GM12864 (cell line): ENCODE results near the gene RNF227.

ENCODE experiments used
- DNase-seq: peaks from one replicate; pipeline ENCODE4 v3.0.0-alpha.2; 2011; ENCODE audit warnings: low read depth
- H3K4me3 ChIP-seq: 2 replicates; pipeline ENCODE4 v1.5.1; 2011; ENCODE audit warnings: mild to moderate bottlenecking, low read depth, low read length, control low read depth
- CTCF ChIP-seq: IDR thresholded peaks from 2 replicates; pipeline ENCODE4 v1.5.1; 2011; ENCODE audit warnings: low read depth, mild to moderate bottlenecking, moderate library complexity, low read length, control low read depth, inconsistent platforms; ENCODE audit errors: missing control alignments

Gene RNF227

DNA sequence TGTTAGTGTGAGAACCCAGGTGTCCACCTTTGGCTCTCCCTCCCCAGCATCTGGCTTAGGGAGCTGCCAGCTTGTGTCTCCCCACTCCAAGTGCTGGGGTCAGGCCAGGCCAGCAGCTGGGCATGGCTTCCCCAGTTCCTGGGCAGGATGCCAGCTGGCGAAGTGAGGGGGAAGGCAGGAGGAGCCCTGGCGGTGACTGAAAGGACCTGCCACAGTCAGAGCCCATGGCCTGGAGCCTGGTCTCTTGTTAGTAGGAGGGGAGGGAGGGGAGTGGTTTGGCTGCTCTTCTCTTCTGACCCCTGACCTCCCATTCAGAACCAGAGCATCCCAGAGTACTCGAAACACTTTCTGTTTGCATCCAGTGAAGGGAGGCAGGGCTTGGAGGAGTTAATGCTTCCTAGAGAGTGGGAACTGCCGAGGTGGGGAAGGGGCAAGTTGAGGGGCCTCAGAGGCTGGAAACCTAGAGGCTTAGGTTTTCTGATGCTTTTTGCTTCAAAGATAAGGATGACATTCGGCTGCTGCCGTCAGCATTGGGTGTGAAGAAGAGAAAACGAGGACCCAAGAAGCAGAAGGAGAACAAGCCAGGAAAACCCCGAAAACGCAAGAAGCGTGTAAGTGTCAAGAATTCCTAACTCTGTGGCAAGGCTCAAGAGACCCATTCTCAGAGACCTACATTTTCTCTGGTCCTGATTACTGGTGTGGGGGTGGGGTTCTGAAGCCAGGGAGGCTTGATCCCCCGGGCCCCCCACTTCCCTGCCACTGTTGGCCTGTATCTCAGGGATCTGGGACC lies 26.7 kb downstream of the RNF227 start:
- DNase-seq, result no peak
- no peak overlapping the region for H3K4me3 ChIP-seq
- TF ChIP-seq CTCF, result no peak

DNA sequence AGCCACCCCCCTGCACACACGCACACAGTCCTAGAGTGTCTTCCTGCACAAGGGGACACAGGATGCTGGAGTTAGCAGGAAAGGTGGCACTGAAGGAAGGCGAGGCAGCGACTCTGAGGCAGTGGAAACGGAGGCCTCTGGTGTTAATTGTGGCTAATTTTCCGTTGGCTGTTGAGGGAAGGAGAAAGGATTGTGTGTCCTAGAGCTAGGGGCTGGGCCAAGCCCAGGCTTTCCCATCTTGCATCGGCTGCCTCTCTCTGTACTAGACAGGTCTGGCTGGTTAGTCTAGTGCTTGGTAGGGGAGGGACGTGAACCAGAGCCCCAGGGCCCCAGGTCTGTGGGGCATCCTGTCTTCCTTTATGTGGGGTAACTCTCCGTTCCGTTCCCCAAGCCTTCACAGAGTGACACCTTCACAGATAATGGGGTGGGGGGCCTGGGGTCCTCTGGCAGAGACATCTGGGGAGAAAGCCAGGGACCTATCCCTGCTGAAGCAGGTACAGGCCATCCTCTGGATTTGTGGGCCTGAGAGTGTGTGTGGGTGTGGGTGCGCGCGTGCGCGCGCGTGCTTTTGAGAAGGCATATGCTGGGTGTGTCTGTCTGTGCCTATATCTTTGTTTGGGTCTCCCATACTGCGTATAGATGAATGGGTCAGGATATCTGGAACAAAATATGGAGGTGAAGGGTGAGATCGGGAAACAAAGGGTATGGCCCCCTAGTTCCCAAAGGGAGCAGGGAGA lies 27.7 kb downstream of the RNF227 start, which contains the start of gene CHD3:
CHD3 (plus strand) TSS at position 606 of the 737 bp plus-strand sequence. CDS start 212 bp downstream, outside the sequence.
- peak within 1 kb of the TSS; percentile 93 for H3K4me3 ChIP-seq
- DNase-seq, result no peak
- TF ChIP-seq CTCF, result no peak

DNA sequence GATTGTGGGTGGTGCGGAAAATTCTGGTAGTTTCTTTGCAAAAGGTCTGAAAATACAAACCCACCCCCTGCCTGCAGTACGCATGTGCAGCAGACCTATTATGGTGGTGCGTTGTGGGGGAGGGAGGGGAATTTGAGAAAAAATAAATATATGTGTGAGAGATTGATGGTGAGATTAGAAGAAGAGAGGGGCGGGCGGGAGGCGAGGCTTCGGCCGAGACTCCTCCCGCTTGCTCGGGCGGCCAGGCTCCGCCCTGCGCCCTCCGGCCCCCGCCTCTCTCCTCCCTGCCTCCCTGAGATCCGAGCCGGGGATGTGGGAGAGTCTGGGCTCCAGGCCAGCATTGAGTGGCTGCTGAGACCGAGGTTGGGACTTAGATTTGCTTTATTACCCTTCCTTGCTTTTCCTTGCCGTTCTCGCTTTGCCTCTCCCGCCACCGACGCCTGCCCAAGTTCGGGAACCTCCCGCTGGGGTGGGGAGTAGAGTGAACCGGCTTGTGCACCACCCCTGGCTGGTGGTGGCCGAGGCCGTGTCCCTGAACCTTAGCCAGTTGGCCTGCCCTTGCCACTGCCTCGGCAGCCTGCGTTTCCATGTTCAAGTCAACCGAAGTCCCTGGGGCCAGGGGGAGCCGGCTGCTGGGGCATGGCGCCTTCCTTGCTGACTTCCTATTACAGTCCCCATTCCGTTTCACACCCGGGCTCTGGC lies 28.5 kb downstream of the RNF227 start:
- no peak for DNase-seq
- H3K4me3 ChIP-seq, result peak overlapping the region; percentile 93
- no peak for TF ChIP-seq CTCF

GRCh38 chr17:7887038-7887481 lies 29.0 kb downstream of the RNF227 start:
- DNase-seq, result no peak
- no peak for TF ChIP-seq CTCF
- H3K4me3 ChIP-seq, result peak overlapping the region; percentile 93

- DNase-seq, result no peak
- peak overlapping the region; percentile 93 for H3K4me3 ChIP-seq
These were observed 29.7 kb downstream of the RNF227 start for GRCh38 chr17:7886227-7887037.

More at GRCh38 chr17:7886227-7887037, 29.7 kb downstream of the RNF227 start:
- peak; percentile 17 for TF ChIP-seq CTCF
